Activated T-helper 17 cell treated with anti-CD3 and anti-CD28 coated beads, Interleukin-2, amount 50 U/mL, for 72 hours (primary cell): Measurements from ENCODE around the gene HOMER3. TPM values are rescaled to one million over a fixed set of nuclear protein-coding genes. Genes with fewer than 3 reads are reported as not detected.
"Not testable (repeated sequence)": the region's sequence is repeated elsewhere in the genome, so short reads cannot be mapped to it uniquely, and the experiment has no call there.

Source experiments
- ATAC-seq: fragments of 150-1000 bp; cut with Tn5 transposase; replicated peaks from 2 replicates; pipeline ENCODE4 v1.10.0; 2021; ENCODE audit warnings: mild to moderate bottlenecking, moderate library complexity
- H3K27ac Mint-ChIP-seq: one replicate; pipeline ENCODE4 v1.8.0; 2022; ENCODE audit warnings: mixed read lengths
- H3K27me3 Mint-ChIP-seq: one replicate; pipeline ENCODE4 v1.8.0; 2022; ENCODE audit warnings: mixed read lengths
- H3K36me3 Mint-ChIP-seq: one replicate; pipeline ENCODE4 v1.8.0; 2022; ENCODE audit warnings: low read depth, mild to moderate bottlenecking, mixed read lengths
- H3K4me1 Mint-ChIP-seq: one replicate; pipeline ENCODE4 v1.8.0; 2022; ENCODE audit warnings: mixed read lengths
- H3K4me3 Mint-ChIP-seq: one replicate; pipeline ENCODE4 v1.8.0; 2022; ENCODE audit warnings: mild to moderate bottlenecking, mixed read lengths
- H3K9me3 Mint-ChIP-seq: one replicate; pipeline ENCODE4 v1.8.0; 2022; ENCODE audit warnings: mixed read lengths
- total RNA-seq, 2 donors: library from RNA; stranded (reverse); gene quantifications; one replicate each; pipeline ENCODE4 v1.2.3, GENCODE V29; 2022

HOMER3 gene
- total RNA-seq, 2 donors from 2014 or later: 0.63 to 1.7 TPM

DNA sequence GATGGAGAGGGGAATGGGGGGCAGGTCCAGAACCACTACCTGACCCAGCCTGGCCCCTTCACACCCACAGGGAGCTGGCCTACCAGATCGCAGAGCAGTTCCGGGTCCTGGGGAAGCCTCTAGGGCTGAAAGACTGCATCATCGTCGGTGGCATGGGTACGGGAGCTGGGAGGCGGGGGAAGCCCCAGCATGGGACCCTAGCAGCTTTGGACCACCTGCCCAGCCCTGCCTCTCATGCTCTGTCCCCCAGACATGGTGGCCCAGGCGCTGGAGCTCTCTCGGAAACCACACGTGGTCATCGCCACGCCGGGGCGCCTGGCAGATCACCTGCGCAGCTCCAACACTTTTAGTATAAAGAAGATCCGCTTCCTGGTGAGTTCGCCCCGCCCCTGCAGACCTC, 19.4 kb downstream of the HOMER3 start:
- H3K27ac Mint-ChIP-seq: no peak overlapping the region
- no peaks in the 10 kb centered on the region for H3K27me3 Mint-ChIP-seq
- no peaks in the 10 kb centered on the region for H3K4me1 Mint-ChIP-seq
- ATAC-seq: no peak
- H3K9me3 Mint-ChIP-seq: no peaks in the 10 kb centered on the region
- peaks cover 88% of the 10 kb centered on the region for H3K36me3 Mint-ChIP-seq
- H3K4me3 Mint-ChIP-seq: peak overlapping the region; percentile 90

DNA sequence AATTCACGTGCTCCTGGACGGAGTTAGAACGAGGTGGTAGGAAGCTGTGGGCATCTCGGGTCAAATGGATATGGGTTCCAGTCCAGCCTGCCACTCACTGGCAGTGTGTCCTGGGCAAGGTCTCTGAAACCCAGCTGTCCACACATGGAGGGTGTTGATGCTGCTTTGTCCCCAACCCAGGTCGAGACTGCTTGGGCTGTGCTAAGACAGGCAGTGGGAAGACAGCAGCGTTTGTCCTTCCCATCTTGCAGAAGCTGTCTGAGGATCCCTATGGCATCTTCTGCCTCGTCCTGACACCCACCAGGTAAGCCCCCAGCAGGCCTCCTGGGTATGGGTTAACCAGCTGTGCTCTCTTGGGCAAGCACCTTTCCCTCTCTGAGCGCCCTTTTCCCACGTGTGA, 20.6 kb downstream of the HOMER3 start:
- peak overlapping the region; percentile 90 for H3K4me3 Mint-ChIP-seq

DNA sequence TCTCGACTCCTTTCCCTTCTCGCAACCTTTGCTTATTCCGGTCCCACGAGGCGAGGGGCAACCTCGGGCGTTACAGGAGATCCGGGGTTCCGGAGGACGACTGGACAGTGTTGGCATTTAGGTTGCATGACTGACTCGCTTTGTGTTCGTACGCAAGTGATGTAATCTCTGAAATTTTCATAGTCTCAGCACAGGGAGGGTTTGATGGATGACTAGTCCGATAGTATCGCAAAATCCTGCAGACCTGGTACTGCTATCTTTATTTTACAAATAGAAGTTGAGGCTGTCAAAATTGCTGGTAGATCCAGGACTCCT, 21.2 kb downstream of the HOMER3 start:
- ATAC-seq: no peak
- Mint-ChIP-seq H3K27ac (peak overlapping the region; percentile 95), H3K36me3 (peaks cover 90% of the 10 kb centered on the region), H3K4me3 (peak overlapping the region; percentile 90), H3K27me3 (no peaks in the 10 kb centered on the region), H3K9me3 (no peaks in the 10 kb centered on the region), H3K4me1 (no peaks in the 10 kb centered on the region)

More for the DNA sequence above, 20.6 kb downstream of the HOMER3 start:
- H3K4me1 Mint-ChIP-seq: no peaks in the 10 kb centered on the region
- H3K27me3 Mint-ChIP-seq: no peaks in the 10 kb centered on the region
- peak overlapping the region; percentile 95 for H3K27ac Mint-ChIP-seq
- no peak for ATAC-seq
- H3K9me3 Mint-ChIP-seq: no peaks in the 10 kb centered on the region
- peaks cover 90% of the 10 kb centered on the region for H3K36me3 Mint-ChIP-seq

DNA sequence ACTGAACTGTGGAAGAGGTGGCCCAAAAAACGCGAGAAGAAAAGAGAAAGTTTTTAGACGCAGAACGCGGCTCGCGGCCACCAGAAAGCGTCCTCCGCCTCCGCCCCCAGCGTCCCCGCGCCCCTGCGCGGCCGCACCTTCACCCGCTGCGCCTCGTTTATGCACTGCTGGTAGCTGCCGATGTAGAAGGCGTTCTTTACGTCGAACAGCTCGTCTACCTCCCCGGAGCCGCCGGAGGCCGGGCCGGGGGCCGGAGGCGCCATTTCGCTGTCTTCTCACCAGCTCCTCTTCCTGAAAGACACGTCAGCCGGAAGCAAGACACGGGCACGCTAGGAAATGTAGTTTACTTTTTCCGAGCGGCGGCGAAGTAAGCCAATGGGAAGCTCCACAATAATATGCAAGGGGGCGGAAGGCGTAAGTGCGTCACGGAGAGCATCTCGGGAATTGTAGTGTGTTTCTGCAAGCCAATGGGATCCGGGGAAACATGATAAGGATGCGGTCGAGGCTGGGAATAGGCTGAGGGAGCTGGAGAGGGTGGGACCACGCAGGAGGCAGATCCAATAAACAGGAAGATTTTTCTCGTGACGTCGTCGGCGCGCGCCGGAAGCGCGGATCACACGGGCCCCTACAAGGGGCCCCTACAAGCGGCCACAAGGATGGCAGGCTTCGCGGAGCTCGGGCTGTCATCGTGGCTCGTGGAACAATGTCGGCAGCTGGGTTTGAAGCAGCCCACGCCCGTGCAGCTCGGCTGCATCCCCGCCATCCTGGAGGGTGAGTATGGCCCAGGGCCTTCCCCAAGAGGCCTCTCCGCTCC, 21.7 kb downstream of the HOMER3 start, which contains the start of the genes COPE and DDX49:
Gene COPE (minus strand): TSS at position 302 of the 814 bp plus-strand sequence. CDS start 39 bp downstream, at position 263.
Gene DDX49 (plus strand): TSS at position 630 of the 814 bp plus-strand sequence. CDS start 27 bp downstream, at position 657.
- Mint-ChIP-seq H3K36me3 (peaks cover 89% of the 10 kb centered on the region), H3K4me3 (peak within 1 kb of the TSS; percentile 90), H3K9me3 (no peaks in the 10 kb centered on the region), H3K27ac (peak within 1 kb of the TSS; percentile 95), H3K4me1 (no peaks in the 10 kb centered on the region), H3K27me3 (no peaks in the 10 kb centered on the region)
- peak; percentile 98 for ATAC-seq

DNA sequence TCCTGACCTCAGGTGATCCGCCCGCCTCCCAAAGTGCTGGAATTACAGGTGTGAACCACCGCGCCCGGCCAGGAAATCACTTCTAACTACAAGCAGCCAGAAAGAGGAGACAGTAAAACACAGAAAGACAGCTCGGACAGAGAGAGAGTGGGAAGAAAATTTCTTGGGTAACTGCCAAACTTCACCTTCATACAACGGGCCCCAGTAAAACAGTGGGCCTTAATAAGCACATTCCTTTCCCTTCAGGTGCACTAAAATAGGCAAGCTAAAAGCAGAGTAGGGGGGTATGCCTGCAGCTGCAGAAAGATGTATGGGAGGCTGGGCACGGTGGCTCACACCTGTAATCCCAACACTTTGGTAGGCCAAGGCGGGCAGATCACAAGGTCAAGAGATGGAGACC, 23.4 kb downstream of the HOMER3 start:
- H3K9me3 Mint-ChIP-seq, ATAC-seq, H3K27me3 Mint-ChIP-seq, H3K4me1 Mint-ChIP-seq: not testable (repeated sequence)
- Mint-ChIP-seq H3K27ac (peak overlapping the region; percentile 54), H3K36me3 (peaks cover 87% of the 10 kb centered on the region), H3K4me3 (peak overlapping the region; percentile 90)

DNA sequence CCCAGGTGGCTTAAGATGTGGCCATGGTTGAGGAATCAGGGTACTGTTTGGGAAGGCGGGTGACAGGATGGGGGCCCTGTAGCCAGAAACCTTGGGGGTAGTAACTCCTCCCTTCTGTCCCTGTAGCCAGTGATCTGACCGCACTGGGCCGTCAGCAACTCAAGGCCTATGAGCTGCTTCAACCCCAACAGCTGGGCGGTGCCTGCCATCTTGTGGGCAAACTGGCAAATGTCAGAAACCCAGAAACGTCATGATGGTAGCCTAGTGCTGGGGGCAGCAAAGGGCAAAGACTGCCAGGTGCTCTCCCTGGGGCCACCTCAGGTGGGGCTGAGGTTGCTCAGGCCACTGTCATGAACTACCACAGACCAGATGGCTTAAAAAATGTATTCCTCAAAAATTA, 25.4 kb downstream of the HOMER3 start:
- H3K4me3 Mint-ChIP-seq: no peak overlapping the region
- ATAC-seq: no peak
- H3K4me1 Mint-ChIP-seq: peaks cover 6% of the 10 kb centered on the region
- H3K36me3 Mint-ChIP-seq: peaks cover 87% of the 10 kb centered on the region
- H3K27ac Mint-ChIP-seq: no peak overlapping the region
- no peaks in the 10 kb centered on the region for H3K9me3 Mint-ChIP-seq
- no peaks in the 10 kb centered on the region for H3K27me3 Mint-ChIP-seq

DNA sequence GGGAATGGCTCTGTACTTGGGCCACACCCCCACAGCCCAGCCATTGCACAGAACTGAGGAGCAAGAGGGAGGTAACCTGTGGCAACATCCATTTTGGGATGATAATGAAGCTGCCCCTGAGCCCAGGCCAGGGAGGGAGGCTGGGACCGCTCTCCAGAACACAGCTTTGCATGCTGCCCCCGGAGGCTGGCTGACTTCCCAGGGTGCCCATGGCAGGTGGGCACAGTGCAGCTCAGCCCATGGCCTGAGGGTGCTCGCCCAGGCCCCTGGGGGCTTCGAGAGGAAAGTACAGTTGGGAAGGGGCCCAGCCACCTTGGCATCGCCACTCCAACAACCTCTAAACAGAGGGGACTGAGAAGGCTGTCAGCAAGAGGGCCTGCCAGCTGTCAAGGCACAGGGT, 27.6 kb downstream of the HOMER3 start:
- H3K27me3 Mint-ChIP-seq: no peaks in the 10 kb centered on the region
- no peaks in the 10 kb centered on the region for H3K9me3 Mint-ChIP-seq
- H3K4me3 Mint-ChIP-seq: no peak overlapping the region
- peaks cover 89% of the 10 kb centered on the region for H3K36me3 Mint-ChIP-seq
- no peak for ATAC-seq
- H3K4me1 Mint-ChIP-seq: peaks cover 6% of the 10 kb centered on the region
- no peak overlapping the region for H3K27ac Mint-ChIP-seq

DNA sequence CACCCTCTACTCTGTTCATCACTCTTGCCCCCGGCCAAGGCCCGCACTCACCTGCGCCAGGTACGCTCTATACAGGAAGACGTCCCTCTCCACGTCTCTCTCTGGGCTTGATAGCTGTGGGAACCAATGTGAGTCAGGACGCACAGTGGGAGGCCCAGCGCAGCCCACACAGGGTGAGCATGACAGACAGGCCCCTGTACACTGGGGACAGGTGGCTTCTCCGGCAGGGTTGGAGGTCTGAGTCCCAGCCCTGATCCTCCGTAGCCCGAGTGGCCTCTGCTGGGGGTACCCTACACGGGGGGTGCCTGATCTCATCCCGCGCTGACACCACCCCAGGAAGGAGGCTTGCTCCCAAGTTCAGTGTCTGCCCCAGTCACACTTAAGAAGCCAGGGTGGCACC, 28.1 kb downstream of the HOMER3 start:
- Mint-ChIP-seq H3K4me3 (no peak overlapping the region), H3K27me3 (no peaks in the 10 kb centered on the region), H3K36me3 (peaks cover 89% of the 10 kb centered on the region), H3K9me3 (no peaks in the 10 kb centered on the region), H3K4me1 (peaks cover 6% of the 10 kb centered on the region), H3K27ac (no peak overlapping the region)
- ATAC-seq: no peak

DNA sequence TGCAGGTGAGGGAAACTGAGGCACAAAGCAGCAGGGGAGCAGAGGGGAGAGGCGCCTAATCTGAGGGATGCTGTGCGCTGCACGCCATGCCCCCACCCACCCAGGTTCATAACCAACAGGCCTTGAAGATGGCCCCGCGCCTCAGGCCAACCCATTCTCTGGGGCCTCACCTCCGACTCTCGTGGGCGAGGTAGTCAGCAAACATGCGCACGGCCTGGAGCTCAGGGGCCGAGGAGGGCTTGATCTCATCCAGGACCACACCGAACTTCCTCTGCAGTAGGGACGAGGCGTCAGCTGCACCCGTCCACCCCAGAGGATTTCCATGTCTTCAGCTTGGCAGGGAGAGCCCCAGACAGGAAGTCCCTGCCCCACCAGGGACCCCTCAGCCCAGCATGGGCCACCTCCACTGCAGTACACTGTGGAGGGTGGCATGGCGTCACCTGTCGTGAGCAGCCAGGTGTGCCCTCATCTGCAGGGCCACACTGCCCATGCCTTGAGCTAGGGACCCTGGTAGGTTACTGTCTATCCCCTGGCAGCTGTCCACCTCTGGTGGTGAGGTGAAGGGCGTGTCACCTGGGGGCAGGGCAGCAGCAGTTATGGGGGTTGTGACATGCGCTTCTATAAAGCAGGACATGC, 30.1 kb downstream of the HOMER3 start:
- no peak for ATAC-seq
- H3K9me3 Mint-ChIP-seq: no peaks in the 10 kb centered on the region
- no peak overlapping the region for H3K27ac Mint-ChIP-seq
- peaks cover 79% of the 10 kb centered on the region for H3K36me3 Mint-ChIP-seq
- peaks cover 6% of the 10 kb centered on the region for H3K4me1 Mint-ChIP-seq
- no peaks in the 10 kb centered on the region for H3K27me3 Mint-ChIP-seq
- H3K4me3 Mint-ChIP-seq: no peak overlapping the region

DNA sequence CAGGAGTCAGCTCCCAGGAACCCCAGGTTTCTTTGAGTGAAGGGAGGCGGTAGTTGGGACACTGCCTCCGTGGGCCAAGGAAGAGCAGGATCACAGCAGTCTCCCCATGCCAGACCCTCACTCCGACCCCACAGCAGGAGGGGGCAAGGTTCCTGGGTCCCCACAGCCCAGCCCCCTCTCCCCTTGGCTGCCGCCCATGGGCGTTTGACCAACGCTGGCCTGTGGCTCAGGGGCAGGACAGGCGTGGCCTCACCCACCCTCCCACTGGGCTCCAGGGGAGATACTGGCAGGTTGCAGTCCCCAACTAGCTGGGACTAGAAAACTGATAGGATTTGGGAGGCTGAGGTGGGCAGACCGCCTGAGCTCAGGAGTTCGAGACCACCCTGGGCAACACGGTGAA, 31.0 kb downstream of the HOMER3 start:
- ATAC-seq: no peak
- no peak overlapping the region for H3K27ac Mint-ChIP-seq
- H3K27me3 Mint-ChIP-seq: no peaks in the 10 kb centered on the region
- no peaks in the 10 kb centered on the region for H3K9me3 Mint-ChIP-seq
- H3K4me1 Mint-ChIP-seq: peaks cover 6% of the 10 kb centered on the region
- H3K36me3 Mint-ChIP-seq: peaks cover 78% of the 10 kb centered on the region
- H3K4me3 Mint-ChIP-seq: no peak overlapping the region

DNA sequence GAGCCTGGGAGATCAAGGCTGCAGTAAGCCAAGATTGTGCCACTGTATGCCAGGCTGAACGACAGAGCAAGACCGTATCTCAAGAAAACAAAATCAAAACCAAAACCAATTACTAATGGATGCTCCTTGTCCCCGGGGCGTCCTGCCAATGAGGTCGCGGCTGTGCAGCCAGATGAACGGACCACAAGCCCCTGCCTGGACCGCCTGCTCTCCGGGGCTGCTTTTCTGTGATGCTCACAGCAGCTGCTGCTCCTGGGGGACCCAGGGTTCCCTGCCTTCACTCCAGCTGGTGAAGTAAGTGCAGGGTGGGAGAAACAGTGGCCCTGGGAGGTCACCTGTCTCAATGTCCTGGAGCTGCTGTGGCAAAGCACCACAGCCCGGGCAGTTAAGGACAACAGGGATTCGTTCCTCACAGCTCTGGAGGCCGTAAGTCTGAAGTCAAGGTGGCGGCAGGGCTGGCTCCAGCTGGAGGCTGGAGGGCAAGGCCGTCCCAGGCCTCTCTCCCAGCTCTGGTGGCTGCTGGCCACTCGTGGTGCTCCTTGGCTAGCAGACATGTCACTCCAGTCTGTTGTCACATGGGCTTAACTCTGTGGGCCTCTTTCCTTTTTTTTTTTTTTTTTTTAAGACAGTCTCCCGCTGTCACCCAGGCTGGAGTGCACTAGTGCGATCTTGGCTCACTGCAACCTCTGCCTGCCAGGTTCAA, 31.9 kb downstream of the HOMER3 start:
- Mint-ChIP-seq H3K27me3 (no peaks in the 10 kb centered on the region), H3K27ac (no peak overlapping the region), H3K4me1 (peaks cover 6% of the 10 kb centered on the region), H3K36me3 (peaks cover 74% of the 10 kb centered on the region), H3K9me3 (no peaks in the 10 kb centered on the region), H3K4me3 (no peak overlapping the region)
- ATAC-seq: no peak

DNA sequence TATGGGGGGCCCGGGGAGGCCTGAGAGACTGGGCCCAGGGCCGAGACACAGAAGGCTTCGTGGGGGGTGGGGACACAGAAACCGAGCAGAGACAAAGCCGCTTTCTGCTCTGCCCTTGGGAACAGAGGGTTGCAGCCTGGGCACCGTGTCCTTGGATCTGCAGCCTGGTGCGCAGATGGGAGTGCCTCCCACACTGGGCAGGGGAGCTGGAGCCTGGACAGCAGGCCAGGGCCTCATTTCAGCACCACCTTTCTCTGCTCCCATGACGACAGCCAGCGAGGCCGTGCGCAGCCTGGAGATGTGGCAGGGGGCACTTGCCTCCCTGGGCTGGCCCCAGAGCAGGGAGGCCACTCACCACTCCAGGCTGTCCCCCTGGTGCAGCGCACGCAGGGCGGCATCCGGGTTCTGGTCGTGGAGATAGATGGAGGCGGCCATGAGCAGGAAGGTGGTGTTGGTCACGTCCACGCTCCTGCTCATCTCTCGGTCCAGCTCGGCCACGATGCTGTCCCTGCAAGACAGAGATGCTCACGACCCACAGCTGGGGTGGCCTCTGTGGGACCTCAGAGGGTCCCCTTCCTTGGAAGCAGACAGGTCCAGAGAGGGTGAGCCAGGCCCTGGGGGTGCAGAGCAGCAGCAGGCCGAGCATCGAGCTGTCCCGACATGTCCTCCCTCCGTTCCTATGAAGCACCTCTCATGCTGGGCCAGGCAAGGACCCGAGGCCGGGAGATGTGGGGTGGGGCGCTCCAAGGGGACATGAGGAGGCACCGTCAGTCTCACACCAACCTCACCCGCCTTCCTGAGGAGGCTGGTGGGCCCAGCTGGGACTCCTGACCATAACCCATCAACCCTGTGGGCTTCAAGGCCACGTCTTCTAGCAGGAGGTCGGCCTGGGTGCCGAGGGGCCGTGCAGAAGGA, 34.2 kb downstream of the HOMER3 start:
- Mint-ChIP-seq H3K27ac (no peak overlapping the region), H3K9me3 (no peaks in the 10 kb centered on the region), H3K4me1 (no peaks in the 10 kb centered on the region), H3K4me3 (no peak overlapping the region), H3K27me3 (no peaks in the 10 kb centered on the region), H3K36me3 (peaks cover 60% of the 10 kb centered on the region)
- no peak for ATAC-seq

DNA sequence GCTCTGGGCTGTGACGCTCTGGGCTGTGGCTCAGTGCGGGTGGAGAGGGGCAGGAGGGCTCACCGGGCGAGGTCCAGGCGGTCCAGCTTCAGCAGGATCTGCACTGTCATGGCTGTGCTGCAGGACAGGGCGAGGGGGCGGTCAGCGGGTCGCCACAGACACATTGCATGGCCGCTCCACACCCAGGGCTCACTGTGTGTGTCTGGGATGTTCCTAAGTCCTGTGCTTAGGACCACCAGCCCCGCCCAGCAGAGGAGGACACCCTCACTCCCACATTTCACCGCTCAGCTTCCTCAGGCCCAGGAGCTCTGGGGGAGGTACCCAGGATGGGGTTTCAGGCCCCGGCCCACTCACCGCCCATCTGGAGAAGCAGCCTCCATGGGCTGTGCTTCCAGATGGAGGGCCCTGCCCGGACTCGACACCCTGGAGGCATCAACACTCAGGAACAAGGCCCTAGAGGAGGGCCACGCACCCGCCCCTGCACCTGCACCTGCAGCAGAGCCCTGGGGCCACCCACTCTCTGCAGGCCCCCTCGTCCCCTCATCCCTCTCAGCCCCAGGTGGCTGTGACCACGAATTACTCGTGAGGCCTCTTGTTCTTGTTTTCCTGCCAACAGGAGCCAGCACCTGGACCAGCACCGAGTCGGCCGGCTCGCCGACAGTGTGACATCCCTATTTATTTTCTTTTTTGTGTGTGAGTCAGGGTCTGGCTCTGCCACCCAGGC, 35.3 kb downstream of the HOMER3 start:
- no peaks in the 10 kb centered on the region for H3K9me3 Mint-ChIP-seq
- H3K27me3 Mint-ChIP-seq: no peaks in the 10 kb centered on the region
- H3K36me3 Mint-ChIP-seq: peaks cover 62% of the 10 kb centered on the region
- H3K4me1 Mint-ChIP-seq: no peaks in the 10 kb centered on the region
- no peak overlapping the region for H3K27ac Mint-ChIP-seq
- ATAC-seq: no peak
- H3K4me3 Mint-ChIP-seq: no peak overlapping the region
